Astrocyte (in vitro differentiated cells and primary cell): ENCODE measurements around the gene TMIE. TPM values are rescaled to one million over a fixed set of nuclear protein-coding genes. Genes with fewer than 3 reads are reported as not detected.

Experiments used
- DNase-seq: peaks from one replicate; pipeline ENCODE4 v3.0.0-alpha.2; 2010; ENCODE audit warnings: low read depth
- FAIRE-seq: peaks from 2 replicates; lab custom pipeline; 2011; peaks lifted over from hg19 to GRCh38; lab: Jason Lieb, UNC
- H2AFZ ChIP-seq: 2 replicates; pipeline ENCODE4 v1.6.0; 2012; ENCODE audit warnings: low read depth, low read length, inconsistent platforms
- H3K27ac ChIP-seq: 2 replicates; pipeline ENCODE4 v1.5.1; 2011; ENCODE audit warnings: low read depth, low read length, inconsistent platforms
- H3K27me3 ChIP-seq: 2 replicates; pipeline ENCODE4 v1.6.0; 2011; ENCODE audit warnings: low read length, inconsistent platforms; ENCODE audit not compliant: insufficient read depth
- H3K36me3 ChIP-seq: 2 replicates; pipeline ENCODE4 v1.5.1; 2011; ENCODE audit warnings: low read length, inconsistent platforms; ENCODE audit not compliant: insufficient read depth
- H3K4me1 ChIP-seq: 2 replicates; pipeline ENCODE4 v1.5.1; 2011; ENCODE audit warnings: low read length, inconsistent platforms; ENCODE audit not compliant: insufficient read depth
- H3K4me2 ChIP-seq: 2 replicates; pipeline ENCODE4 v1.6.0; 2012; ENCODE audit warnings: low read length, inconsistent platforms
- H3K4me3 ChIP-seq: 2 replicates; pipeline ENCODE4 v1.5.1; 2011; ENCODE audit warnings: low read depth, mild to moderate bottlenecking, low read length, inconsistent platforms; ENCODE audit not compliant: insufficient read depth
- H3K79me2 ChIP-seq: 2 replicates; pipeline ENCODE4 v1.6.0; 2012; ENCODE audit warnings: mild to moderate bottlenecking, low read length, inconsistent platforms; ENCODE audit not compliant: insufficient read depth
- H3K9ac ChIP-seq: 2 replicates; pipeline ENCODE4 v1.6.0; 2012; ENCODE audit warnings: mild to moderate bottlenecking, low read length, inconsistent platforms
- H3K9me3 ChIP-seq: 2 replicates; pipeline ENCODE4 v1.5.1; 2012; ENCODE audit warnings: low read depth, mild to moderate bottlenecking, low read length, inconsistent platforms; ENCODE audit not compliant: insufficient read depth
- H4K20me1 ChIP-seq: 2 replicates; pipeline ENCODE4 v1.6.0; 2012; ENCODE audit warnings: low read length, inconsistent platforms; ENCODE audit not compliant: insufficient read depth
- H3K27ac Mint-ChIP-seq: one replicate; pipeline ENCODE4 v1.8.0; 2021; ENCODE audit warnings: mild to moderate bottlenecking, mixed read lengths; ENCODE audit not compliant: unreplicated experiment
- H3K27me3 Mint-ChIP-seq: one replicate; pipeline ENCODE4 v1.8.0; 2021; ENCODE audit warnings: low read depth, mixed read lengths; ENCODE audit not compliant: unreplicated experiment
- H3K36me3 Mint-ChIP-seq: one replicate; pipeline ENCODE4 v1.8.0; 2021; ENCODE audit warnings: low read depth, mixed read lengths; ENCODE audit not compliant: unreplicated experiment
- H3K4me1 Mint-ChIP-seq: one replicate; pipeline ENCODE4 v1.8.0; 2021; ENCODE audit warnings: low read depth, mixed read lengths; ENCODE audit not compliant: unreplicated experiment
- H3K4me3 Mint-ChIP-seq: one replicate; pipeline ENCODE4 v1.8.0; 2021; ENCODE audit warnings: mild to moderate bottlenecking, moderate library complexity, mixed read lengths; ENCODE audit not compliant: unreplicated experiment
- H3K9me3 Mint-ChIP-seq: one replicate; pipeline ENCODE4 v1.8.0; 2021; ENCODE audit warnings: mild to moderate bottlenecking, mixed read lengths; ENCODE audit not compliant: unreplicated experiment
- EZH2 ChIP-seq: IDR thresholded peaks from 2 replicates; pipeline ENCODE4 v1.6.1; 2012; ENCODE audit warnings: mild to moderate bottlenecking, low read length, inconsistent platforms; ENCODE audit not compliant: insufficient read depth
- total RNA-seq: library from RNA; stranded (reverse); gene quantifications from 2 replicates; pipeline ENCODE4 v1.2.1, GENCODE V29; 2021
- TF ChIP-seq, protein P1 (sequence below): IDR thresholded peaks from 2 replicates; pipeline ENCODE4 v1.5.1; 2011; ENCODE audit warnings: low read depth, mild to moderate bottlenecking, inconsistent platforms, low read length, moderate library complexity; ENCODE audit not compliant: insufficient read depth

TMIE gene
- total RNA-seq, 1 donor from 2014 or later = 0.34 TPM

DNA sequence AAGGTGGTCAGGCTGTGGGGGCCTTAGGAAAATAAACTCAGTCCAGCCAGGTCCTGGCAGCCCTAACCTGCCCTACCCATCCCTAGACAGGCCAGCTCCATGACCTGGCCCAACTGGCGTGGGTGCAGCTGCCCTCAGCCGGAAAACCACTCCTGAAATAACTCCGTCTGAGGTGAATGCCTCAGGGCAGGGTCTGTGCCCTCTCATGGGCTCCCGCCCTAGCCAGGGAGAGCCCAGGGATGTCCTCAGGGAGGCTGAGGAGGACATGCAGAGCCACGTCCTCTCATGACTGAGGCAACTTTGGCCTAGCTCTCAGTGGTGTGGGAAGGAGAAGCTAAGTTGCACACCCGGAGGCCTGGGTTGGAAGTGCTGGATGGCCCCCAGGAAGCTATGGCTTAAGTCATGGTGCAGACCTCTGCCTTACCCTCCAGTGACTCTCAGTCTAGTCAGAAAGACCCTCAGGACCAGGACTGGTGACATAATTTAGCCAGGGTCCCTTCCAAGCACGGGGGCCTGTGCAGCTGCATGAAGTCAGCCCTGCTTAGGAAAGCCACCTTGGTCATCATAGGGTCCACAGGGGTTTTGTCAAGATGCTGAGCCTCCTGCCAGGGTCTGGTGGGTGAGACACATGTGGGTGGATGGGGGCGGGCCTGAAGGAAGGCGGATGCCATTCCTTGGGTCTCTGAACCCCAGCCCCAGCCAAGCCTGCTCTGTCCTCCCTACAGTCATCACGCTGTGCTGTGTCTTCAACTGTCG lies 7.4 kb downstream of the TMIE start:
- H2AFZ ChIP-seq = no peak overlapping the region
- H3K79me2 ChIP-seq = no peaks in the 10 kb centered on the region
- H3K9ac ChIP-seq = no peak overlapping the region
- Mint-ChIP-seq H3K9me3 (peaks cover 1% of the 10 kb centered on the region), H3K27me3 (peaks cover 24% of the 10 kb centered on the region), H3K36me3 (peaks cover 2% of the 10 kb centered on the region), H3K4me1 (peaks cover 14% of the 10 kb centered on the region), H3K27ac (no peak overlapping the region), H3K4me3 (no peak overlapping the region)
- H3K27me3 ChIP-seq = no peaks in the 10 kb centered on the region
- no peaks in the 10 kb centered on the region for H4K20me1 ChIP-seq
- FAIRE-seq (no peak), DNase-seq (no peak)
- H3K4me1 ChIP-seq = peaks cover 8% of the 10 kb centered on the region
- H3K4me3 ChIP-seq = no peak overlapping the region
- no peaks in the 10 kb centered on the region for H3K9me3 ChIP-seq
- no peak for TF ChIP-seq EZH2
- TF ChIP-seq, protein P1, sequence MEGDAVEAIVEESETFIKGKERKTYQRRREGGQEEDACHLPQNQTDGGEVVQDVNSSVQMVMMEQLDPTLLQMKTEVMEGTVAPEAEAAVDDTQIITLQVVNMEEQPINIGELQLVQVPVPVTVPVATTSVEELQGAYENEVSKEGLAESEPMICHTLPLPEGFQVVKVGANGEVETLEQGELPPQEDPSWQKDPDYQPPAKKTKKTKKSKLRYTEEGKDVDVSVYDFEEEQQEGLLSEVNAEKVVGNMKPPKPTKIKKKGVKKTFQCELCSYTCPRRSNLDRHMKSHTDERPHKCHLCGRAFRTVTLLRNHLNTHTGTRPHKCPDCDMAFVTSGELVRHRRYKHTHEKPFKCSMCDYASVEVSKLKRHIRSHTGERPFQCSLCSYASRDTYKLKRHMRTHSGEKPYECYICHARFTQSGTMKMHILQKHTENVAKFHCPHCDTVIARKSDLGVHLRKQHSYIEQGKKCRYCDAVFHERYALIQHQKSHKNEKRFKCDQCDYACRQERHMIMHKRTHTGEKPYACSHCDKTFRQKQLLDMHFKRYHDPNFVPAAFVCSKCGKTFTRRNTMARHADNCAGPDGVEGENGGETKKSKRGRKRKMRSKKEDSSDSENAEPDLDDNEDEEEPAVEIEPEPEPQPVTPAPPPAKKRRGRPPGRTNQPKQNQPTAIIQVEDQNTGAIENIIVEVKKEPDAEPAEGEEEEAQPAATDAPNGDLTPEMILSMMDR = no peak
- H3K27ac ChIP-seq = no peak overlapping the region
- H3K4me2 ChIP-seq = no peak overlapping the region
- no peaks in the 10 kb centered on the region for H3K36me3 ChIP-seq

DNA sequence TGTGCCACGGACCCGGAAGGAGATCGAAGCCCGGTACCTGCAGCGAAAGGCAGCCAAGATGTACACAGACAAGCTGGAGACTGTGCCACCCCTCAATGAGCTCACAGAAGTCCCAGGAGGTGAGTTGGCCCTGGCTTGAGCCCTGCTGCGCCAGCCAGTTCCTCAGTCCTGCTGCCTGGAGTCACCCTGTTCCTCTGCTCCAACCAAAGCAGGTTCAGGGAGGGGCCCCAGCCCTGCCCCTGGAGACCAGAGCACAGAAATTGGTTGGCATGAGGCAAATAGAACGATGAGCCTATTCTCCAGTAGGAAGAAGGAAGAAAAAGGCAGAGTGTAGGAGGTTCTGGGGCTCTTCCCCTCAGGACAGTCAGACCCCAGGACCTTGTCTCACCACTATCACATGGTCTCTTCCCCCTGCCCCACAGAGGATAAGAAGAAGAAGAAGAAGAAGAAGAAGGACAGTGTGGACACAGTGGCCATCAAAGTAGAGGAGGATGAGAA lies 8.0 kb downstream of the TMIE start:
- no peak overlapping the region for H3K27ac ChIP-seq
- peaks cover 8% of the 10 kb centered on the region for H3K4me1 ChIP-seq
- no peak overlapping the region for H3K4me2 ChIP-seq
- H3K4me1 Mint-ChIP-seq = peaks cover 14% of the 10 kb centered on the region
- H3K4me3 Mint-ChIP-seq = no peak overlapping the region
- no peaks in the 10 kb centered on the region for H3K9me3 ChIP-seq
- no peak overlapping the region for H2AFZ ChIP-seq
- no peaks in the 10 kb centered on the region for H4K20me1 ChIP-seq
- H3K27me3 Mint-ChIP-seq = peaks cover 22% of the 10 kb centered on the region
- no peak overlapping the region for H3K9ac ChIP-seq
- no peaks in the 10 kb centered on the region for H3K79me2 ChIP-seq
- FAIRE-seq = no peak
- no peak overlapping the region for H3K27ac Mint-ChIP-seq
- H3K9me3 Mint-ChIP-seq = peaks cover 1% of the 10 kb centered on the region
- H3K36me3 ChIP-seq = no peaks in the 10 kb centered on the region
- H3K27me3 ChIP-seq = no peaks in the 10 kb centered on the region
- H3K4me3 ChIP-seq = no peak overlapping the region
- TF ChIP-seq, protein P1 = no peak
- TF ChIP-seq EZH2 = no peak
- no peak for DNase-seq
- H3K36me3 Mint-ChIP-seq = peaks cover 2% of the 10 kb centered on the region

DNA sequence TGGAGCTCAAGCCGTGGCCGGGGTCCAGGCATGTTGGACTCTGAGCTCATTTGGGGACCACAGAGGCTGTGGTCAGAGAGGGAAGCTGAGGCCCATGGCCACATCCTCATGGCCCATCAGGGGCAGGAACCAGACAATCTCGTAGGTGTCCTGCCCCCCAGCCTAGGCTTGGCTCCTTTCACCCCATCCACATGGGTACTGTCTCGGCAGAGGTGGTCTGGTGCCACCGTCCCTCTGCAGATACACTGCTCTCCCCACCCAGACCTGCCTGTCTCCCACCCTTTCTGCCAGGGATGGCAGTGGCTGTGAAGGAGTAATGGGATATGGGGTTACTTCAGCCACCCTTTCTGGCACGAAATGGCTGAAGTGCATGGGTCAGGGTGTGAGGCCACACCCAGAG lies 8.5 kb downstream of the TMIE start:
- FAIRE-seq = no peak

More for the DNA sequence above, 8.5 kb downstream of the TMIE start:
- no peak overlapping the region for H3K27ac Mint-ChIP-seq
- peaks cover 2% of the 10 kb centered on the region for H3K36me3 Mint-ChIP-seq
- no peak overlapping the region for H3K4me3 Mint-ChIP-seq
- no peak for DNase-seq
- peaks cover 1% of the 10 kb centered on the region for H3K9me3 Mint-ChIP-seq
- Histone ChIP-seq H3K36me3 (no peaks in the 10 kb centered on the region), H3K27ac (no peak overlapping the region), H2AFZ (no peak overlapping the region), H3K4me2 (no peak overlapping the region), H3K79me2 (no peaks in the 10 kb centered on the region), H3K4me1 (peaks cover 8% of the 10 kb centered on the region), H3K4me3 (no peak overlapping the region), H4K20me1 (no peaks in the 10 kb centered on the region), H3K9me3 (no peaks in the 10 kb centered on the region), H3K27me3 (no peaks in the 10 kb centered on the region), H3K9ac (no peak overlapping the region)
- peaks cover 14% of the 10 kb centered on the region for H3K4me1 Mint-ChIP-seq
- TF ChIP-seq, protein P1 = no peak
- TF ChIP-seq EZH2 = no peak
- peaks cover 22% of the 10 kb centered on the region for H3K27me3 Mint-ChIP-seq
